Activated CD4-positive, CD25-positive, alpha-beta regulatory T cell treated with anti-CD3 and anti-CD28 coated beads, Interleukin-2, amount 50 U/mL, for 24 hours (primary cell): ENCODE measurements around the gene ITIH5.
A peak's percentile ranks its signal among the peaks of the same experiment; 100 is the strongest.
"Not testable (repeated sequence)": the region's sequence is repeated elsewhere in the genome, so short reads cannot be mapped to it uniquely, and the experiment has no call there.

Experiments used
- ATAC-seq, 2 donors: fragments of 150-1000 bp; cut with Tn5 transposase; one replicate each; pipeline ENCODE4 v1.10.0; 2021; ENCODE audit warnings: mild to moderate bottlenecking in 1 of 2, moderate library complexity in 1 of 2

Gene ITIH5

DNA sequence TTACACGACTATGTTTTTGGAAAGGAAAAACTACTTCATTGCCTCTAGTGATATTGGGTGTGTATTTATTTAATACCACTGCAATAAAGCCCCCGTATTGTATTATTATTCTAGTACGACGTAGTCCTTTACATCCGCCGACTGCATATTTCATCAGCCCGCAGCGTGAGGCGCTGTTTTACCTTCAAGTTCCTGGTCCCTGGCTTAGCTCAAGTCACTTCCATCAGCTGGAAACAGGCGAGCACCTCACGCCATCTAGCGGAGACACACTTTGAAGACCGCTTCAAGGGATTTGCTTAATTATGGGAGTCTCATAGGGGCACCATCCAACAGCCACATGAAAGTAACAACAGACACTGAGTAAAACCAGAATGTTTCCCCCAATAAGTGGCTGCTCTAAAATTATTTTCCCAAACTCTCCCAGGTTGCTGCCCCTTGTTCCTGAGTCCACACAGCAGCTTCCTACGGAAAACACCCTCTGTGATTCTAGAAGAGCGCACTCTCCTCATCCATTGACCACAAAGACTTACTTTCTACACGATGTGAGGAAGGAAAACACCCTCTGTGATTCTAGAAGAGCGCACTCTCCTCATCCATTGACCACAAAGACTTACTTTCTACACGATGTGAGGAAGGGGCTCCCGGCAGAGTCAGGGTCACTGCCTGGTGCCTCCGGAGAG, 20.6 kb upstream of the ITIH5 start:
- ATAC-seq, result peak; percentile 80

GRCh38 chr10:7686351-7687171, 19.8 kb upstream of the ITIH5 start:
- no peak for ATAC-seq

GRCh38 chr10:7680078-7680477, 13.3 kb upstream of the ITIH5 start:
- not testable (repeated sequence) for ATAC-seq

DNA sequence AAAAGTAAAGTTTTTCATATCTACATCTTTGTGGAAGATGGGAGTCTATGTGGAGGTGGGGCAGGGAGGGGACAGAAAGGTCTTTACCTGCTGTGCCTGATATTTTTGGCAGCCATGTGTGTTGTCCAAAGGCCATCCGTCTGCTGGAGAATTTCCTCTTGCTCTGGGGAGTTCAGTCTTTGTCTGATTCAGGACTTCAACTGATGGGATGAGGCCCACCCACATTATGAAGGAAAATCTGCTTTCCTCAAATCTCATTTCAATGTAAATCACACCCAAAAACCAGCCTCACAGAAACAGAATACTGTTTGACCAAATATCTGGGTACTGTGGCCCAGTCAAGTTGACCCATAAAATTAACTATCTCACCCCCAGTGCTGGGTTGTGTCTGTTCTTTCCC, 12.5 kb upstream of the ITIH5 start:
- no peak for ATAC-seq

DNA sequence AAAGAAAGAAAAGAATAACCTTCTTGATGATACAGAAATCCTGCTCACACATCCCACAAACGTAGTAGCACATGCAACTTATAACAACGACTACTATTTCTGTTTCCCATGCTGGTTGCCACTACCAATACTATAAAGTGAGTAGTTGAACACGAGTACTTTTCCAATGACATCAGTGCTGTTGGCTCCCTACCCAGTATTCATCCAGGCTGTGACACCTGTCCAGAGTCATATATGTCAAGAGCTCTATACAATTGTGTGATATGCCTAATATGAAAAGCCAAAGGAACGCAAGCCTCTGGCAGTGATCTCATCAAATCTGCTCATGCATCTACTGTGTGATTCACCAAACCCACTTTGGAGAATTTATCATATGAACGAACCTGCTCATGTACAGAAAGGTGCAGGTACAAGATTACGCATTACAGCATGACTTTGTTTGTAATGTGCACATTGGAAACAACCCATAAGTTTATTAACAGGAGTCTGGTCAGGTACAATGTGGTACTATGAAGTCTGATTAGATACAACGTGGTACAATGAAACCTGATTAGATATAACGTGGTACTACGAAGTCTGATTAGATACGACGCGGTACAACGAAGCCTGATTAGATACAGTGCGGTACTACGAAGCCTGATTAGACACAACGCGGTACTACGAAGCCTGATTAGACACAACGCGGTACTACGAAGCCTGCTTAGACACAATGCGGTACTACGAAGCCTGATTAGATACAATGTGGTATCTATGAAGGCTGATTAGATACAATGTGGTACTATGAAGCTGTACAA, 5.8 kb upstream of the ITIH5 start:
- no peak for ATAC-seq

- no peak for ATAC-seq
Observed at GRCh38 chr10:7670157-7670556, 3.4 kb upstream of the ITIH5 start.

- ATAC-seq, result peak in 1 of 2 donors; percentile 25
Observed at GRCh38 chr10:7667262-7668141, 736 bp upstream of the ITIH5 start.

DNA sequence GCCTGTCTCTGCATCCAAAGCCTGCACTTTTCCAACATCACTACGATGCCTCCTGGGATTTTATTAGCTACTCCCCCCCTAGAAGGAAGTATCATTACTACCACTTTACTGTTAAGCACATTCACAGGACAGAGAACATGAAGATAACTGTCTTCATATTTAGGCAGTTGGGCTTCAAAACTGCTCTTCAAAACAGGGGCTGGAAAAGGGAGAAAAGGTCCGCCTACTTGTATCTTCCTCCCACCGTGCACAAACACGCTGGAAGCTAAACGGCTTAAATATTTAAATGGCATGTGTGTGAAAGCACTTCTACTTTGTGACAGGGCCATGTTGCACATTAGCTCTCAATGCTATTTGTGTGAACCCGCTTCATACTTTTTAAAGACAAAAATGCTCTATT, 999 bp downstream of the ITIH5 start:
- no peak for ATAC-seq

DNA sequence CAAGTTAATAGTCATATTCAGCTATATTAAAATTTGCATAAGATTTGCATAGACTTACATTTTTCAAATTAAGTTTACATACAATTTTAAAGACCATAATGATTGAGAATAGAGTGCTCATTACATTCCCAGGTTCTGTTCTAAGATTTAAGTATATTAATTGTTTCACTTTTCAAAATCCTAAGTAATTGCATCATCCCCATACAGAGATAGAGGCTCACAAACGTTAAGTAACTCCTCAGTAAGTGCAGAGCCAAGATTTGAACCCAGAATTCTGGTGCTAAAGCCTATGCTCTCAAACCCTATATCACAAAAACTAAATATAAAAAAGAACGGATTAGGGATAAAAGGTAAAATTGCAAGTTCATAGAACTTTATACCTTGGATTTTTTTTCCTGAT, 2.1 kb downstream of the ITIH5 start:
- no peak for ATAC-seq

- ATAC-seq, result no peak
Observed at GRCh38 chr10:7662522-7662921, 4.2 kb downstream of the ITIH5 start.

GRCh38 chr10:7659560-7659959, 7.2 kb downstream of the ITIH5 start:
- ATAC-seq, result no peak

DNA sequence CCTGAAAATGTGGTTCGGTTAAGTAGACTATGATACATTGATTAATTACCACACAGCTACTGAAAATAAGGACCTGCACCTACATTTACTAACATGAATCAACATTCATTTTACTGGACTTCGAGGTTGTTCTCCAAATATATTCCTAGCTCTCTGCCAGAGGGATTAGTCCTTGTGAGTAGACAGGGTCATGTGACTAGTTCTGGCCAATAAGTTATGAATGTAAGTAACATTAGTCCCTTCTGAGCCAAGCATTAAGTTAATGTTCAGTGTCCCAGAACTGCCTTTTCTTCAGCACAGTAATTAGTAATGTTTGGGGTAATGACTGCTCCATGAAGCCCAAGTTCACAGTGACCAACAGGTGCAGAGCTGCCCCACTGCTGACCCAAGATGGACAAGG, 9.2 kb downstream of the ITIH5 start:
- ATAC-seq, result no peak

- not testable (repeated sequence) for ATAC-seq
Observed at GRCh38 chr10:7657079-7657478, 9.7 kb downstream of the ITIH5 start.

- no peak for ATAC-seq
Observed at GRCh38 chr10:7651853-7652470, 14.8 kb downstream of the ITIH5 start.

DNA sequence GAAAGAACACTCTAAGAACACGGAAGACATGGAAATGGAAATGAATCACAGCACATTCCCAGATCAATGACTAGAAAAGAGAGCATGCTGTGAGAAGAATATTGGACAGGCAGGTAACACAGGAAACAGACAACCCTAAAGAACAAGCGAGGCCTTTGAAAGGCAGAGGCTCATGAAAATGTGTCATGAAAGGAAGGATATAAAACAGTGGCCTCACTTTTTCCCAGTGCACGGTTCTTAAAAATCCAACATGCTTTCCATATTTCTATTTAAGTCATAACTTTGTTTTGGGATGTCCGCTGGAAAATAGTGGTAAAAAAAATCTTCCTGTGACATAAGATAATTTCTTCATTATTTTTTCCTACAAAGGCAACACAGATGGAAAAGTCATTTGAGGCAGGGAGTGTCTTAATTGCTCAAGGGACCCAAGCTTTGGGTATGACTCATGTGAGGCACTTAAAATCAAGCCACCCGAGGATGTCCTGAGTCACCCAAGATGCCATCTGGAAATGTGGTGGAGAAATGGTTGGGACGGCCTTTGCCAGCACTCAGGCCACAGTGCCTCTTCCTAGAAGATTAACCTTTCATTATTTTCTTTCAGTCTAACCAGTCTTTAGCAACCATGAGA, 17.0 kb downstream of the ITIH5 start:
- ATAC-seq, result no peak

- no peak for ATAC-seq
Observed at GRCh38 chr10:7647062-7647664, 19.6 kb downstream of the ITIH5 start.

- ATAC-seq, result no peak
Observed at GRCh38 chr10:7642491-7643011, 24.2 kb downstream of the ITIH5 start.

DNA sequence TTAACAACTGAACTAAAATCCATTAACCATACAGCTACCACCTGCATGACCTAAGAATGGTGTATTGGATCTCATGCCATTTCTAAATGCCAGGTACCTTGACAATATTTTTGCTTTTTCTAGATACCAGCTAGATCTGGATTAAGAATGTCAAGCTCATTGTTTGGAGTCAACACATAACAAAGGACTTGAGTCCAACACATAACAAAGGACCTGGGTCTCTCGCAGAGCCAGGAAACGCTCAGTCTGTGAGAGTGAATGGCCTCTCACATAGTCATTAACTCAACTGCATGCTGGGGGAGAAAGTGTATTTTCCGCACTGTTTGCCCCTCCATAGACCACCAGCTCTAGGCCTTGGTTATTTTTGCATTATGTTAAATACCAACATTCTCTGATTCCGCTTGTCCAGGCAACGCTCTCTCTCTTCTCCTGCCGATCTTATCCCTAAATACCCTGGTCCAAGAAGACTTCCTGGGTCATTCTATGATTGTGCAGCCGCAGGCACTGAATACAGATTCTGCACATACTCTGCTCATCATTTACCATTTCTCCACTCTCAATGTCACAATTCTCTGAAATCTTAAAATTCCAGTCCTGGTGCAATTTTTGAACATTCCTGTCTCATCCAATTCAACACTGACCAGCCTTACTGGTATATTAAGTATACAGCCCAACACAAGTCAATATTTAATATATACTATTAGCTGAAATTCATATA, 31.2 kb downstream of the ITIH5 start:
- no peak for ATAC-seq

- ATAC-seq, result no peak
Observed at GRCh38 chr10:7634142-7634894, 32.4 kb downstream of the ITIH5 start.
